Smooth muscle cell of the brain vasculature (primary cell): Measurements from ENCODE around the gene ZNF497.
"Not testable (repeated sequence)": the region's sequence is repeated elsewhere in the genome, so short reads cannot be mapped to it uniquely, and the experiment has no call there.

Experiments used
- DNase-seq: peaks from one replicate; pipeline ENCODE4 v3.0.0-alpha.2; 2012; ENCODE audit warnings: low read depth, low spot score

Gene ZNF497

GRCh38 chr19:58348080-58348479, 14.5 kb downstream of the ZNF497 start:
- not testable (repeated sequence) for DNase-seq

- peak; percentile 32 for DNase-seq
Observed at GRCh38 chr19:58346961-58347929, 15.3 kb downstream of the ZNF497 start.

- no peak for DNase-seq
Observed at GRCh38 chr19:58345558-58345957, 17.0 kb downstream of the ZNF497 start.

- no peak for DNase-seq
Observed at GRCh38 chr19:58338825-58339558, 23.6 kb downstream of the ZNF497 start.

GRCh38 chr19:58338336-58338735, 24.2 kb downstream of the ZNF497 start:
- DNase-seq, result no peak

- DNase-seq, result no peak
Observed at GRCh38 chr19:58336820-58337219, 25.7 kb downstream of the ZNF497 start.

- DNase-seq, result no peak
Observed at GRCh38 chr19:58336216-58336615, 26.3 kb downstream of the ZNF497 start.

GRCh38 chr19:58335630-58336029, 26.9 kb downstream of the ZNF497 start:
- no peak for DNase-seq

- no peak for DNase-seq
Observed at GRCh38 chr19:58334691-58335249, 27.8 kb downstream of the ZNF497 start.

- no peak for DNase-seq
Observed at GRCh38 chr19:58332697-58333096, 29.9 kb downstream of the ZNF497 start.

- no peak for DNase-seq
Observed at GRCh38 chr19:58330458-58330857, 32.1 kb downstream of the ZNF497 start.

- DNase-seq, result no peak
Observed at GRCh38 chr19:58328999-58329398, 33.6 kb downstream of the ZNF497 start.

GRCh38 chr19:58326914-58327726, 35.4 kb downstream of the ZNF497 start, which contains the start of gene ZSCAN22:
TSS of gene ZSCAN22 (plus strand) at chr19:58326994. CDS start at chr19:58334803, 7,809 bp downstream.
- DNase-seq, result peak; percentile 91

GRCh38 chr19:58326501-58326913, 36.0 kb downstream of the ZNF497 start:
- DNase-seq, result no peak

- no peak for DNase-seq
Observed at GRCh38 chr19:58325311-58326022, 37.1 kb downstream of the ZNF497 start.

- DNase-seq, result no peak
Observed at GRCh38 chr19:58319241-58319640, 43.3 kb downstream of the ZNF497 start.

- no peak for DNase-seq
Observed at GRCh38 chr19:58318297-58318696, 44.3 kb downstream of the ZNF497 start.

- no peak for DNase-seq
Observed at GRCh38 chr19:58317476-58318072, 45.0 kb downstream of the ZNF497 start.

GRCh38 chr19:58315580-58315979, 47.0 kb downstream of the ZNF497 start:
- DNase-seq, result no peak

- no peak for DNase-seq
Observed at GRCh38 chr19:58311345-58311865, 51.1 kb downstream of the ZNF497 start.
